HG03280 (cell line): ENCODE data around the gene SLC5A3.

Source experiments
- ATAC-seq: cut with Tn5 transposase; IDR thresholded peaks from one replicate; pipeline ENCODE4 v1.9.1; 2021; ENCODE audit warnings: mild to moderate bottlenecking, moderate library complexity; ENCODE audit not compliant: unreplicated experiment

Gene SLC5A3

DNA sequence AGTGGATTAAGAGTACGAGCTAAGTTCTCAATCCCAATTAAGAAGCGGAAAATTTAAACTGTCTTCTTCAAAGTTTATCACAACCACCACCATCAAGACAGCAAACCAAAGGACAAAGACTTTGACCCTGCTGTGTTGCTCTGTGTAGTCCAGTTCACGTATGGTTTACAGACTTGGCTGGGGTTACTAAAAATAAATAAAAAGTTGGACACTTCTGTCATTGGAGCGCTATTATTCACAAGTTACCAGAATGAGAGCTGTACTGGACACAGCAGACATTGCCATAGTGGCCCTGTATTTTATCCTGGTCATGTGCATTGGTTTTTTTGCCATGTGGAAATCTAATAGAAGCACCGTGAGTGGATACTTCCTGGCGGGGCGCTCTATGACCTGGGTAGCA, 21.6 kb downstream of the SLC5A3 start:
- no peak for ATAC-seq

DNA sequence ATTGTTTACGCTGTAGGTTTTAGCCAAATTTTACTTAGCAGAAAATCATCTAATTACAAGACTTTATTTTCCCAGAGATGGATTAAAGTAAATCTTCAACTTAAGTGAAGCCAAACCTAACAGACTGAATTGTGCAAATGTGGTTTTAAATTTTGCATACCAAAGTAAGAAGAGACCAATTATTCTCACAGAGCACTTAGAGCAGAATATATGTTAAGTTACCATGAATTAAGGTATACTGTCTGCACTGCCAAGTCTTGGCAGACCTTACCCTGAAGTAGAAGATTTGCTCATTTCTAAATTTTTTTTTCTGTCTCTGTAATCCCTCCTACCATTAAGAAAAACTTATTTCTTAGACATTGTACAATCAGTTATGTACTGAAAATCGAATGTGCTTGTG, 24.1 kb downstream of the SLC5A3 start:
- no peak for ATAC-seq

DNA sequence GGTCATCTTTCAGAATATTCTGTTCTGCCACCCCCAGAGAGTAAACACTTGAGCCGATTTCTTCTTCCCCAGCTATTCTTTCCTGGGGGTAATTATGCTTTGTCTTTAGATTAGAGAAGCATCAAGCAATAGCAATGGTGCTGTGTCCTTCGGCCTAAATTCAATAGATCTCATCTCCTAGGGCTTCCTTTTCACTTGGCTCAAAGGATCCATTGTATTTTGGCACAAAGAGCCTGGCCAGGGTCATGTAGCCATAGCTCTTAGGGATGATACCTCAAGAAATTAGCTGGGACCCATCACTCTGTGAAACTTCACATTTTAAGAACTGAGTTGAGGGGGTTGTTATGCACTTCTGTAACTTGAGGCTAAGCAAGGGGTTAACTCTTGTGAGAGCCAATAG, 27.0 kb downstream of the SLC5A3 start:
- no peak for ATAC-seq

DNA sequence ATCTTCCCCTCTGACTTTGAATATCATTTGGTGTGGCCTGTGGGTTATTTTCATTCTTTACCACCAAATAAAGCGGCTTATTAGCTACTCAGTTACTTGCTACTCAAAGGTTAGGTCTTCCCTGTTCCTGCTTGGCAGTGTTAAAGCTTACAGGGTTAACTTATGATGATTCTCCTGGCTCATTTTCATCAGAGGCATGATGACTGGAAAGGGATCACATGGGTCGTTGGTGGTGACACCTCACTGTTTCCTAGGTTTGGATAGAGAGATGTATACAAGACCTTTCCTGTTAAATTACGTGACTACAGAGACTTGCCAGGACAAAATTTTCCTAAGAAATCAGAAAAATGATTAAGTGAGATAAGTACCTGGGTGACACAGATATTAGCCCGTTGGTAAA, 27.4 kb downstream of the SLC5A3 start:
- ATAC-seq: no peak

DNA sequence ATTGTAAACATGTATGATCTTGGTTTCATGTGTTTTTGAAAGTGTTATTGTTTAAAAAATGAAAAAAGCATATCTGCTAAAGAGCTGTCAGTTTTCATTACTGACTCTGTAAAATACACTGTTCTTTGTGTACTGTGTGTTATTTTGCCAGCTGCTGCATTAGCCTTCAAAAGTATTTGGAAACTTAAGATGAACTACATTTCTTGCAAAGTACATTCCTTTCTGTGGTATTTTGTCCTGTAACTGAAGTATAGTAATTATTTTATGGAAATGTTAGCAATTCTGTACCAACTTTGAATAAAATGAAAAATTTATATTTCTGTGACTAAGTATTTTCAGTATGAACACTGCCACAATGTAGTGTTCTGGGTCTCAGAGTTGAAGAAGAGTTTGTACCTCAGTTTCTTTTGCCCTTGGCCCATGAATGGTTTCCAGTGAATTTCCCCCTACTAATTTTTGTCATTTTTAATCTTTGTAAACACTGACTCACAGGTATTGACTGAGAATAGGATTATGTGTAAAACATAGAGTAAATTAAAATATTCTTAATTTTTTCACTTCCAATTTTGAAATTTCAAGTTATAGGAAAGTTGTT, 32.7 kb downstream of the SLC5A3 start:
- no peak for ATAC-seq

DNA sequence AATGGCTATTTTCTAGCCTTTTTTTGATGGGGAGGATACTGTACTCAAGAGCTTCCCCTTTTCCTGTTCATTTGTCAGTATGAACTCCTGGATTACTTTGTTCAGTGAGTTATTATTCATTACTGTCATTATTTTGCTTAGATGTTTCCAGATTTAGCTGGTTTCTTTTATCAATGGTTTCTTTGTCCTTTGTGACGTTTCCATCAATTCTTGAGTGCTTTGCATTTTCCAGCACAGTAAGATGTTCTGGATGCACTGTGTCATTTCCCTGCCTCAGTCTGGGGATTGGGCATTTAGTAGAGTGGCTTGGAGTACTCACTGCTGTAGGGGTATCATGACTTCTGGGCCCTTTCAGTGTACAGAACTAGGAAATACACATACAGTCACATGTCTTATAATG, 34.2 kb downstream of the SLC5A3 start:
- no peak for ATAC-seq

DNA sequence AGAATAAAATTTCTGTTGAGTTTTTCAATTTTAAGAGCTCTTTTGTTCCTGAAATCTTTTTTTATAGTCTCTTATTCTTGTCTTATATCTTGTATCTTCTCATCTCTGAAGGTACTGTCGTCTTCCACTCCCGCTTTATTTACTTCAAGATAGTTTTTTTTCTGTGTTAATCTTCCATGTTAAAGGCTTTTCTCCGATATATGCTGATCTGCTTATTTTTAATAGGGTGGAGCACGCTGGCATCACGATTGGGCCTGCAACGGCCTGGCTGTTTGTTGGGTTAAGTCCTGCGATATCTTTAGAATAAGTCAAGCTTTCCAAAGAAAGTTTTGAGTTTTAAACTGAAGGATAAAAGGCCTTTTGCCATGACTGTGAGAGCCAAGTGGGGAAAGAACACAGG, 35.7 kb downstream of the SLC5A3 start:
- ATAC-seq: no peak

DNA sequence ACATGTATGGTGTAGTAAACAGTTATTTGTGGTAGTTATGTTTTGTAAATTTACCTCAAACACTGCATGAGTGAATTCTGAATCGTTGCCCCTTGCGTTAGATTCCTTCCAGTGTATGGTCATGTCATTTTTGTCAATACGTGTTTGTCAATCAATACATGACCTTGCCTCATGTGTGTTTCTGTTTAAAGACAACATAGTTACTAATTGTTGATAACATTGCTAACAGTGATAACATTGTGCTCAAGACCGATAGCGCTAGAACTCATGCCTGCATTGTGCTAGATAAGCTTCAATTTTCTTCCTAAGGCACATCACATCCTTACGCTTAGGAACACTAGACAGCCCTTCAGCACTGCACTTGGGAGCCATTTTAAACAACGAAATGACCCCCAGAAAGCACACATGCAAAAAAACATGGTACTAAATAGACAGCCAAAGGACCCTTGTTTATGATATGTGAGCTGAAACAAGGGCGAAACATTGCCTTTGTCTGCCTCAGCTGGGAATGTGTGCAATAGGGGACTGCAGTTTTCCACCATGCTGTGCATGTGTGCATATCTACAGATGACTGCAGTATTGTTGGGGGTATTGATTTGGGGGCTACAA, 37.3 kb downstream of the SLC5A3 start:
- ATAC-seq: no peak

DNA sequence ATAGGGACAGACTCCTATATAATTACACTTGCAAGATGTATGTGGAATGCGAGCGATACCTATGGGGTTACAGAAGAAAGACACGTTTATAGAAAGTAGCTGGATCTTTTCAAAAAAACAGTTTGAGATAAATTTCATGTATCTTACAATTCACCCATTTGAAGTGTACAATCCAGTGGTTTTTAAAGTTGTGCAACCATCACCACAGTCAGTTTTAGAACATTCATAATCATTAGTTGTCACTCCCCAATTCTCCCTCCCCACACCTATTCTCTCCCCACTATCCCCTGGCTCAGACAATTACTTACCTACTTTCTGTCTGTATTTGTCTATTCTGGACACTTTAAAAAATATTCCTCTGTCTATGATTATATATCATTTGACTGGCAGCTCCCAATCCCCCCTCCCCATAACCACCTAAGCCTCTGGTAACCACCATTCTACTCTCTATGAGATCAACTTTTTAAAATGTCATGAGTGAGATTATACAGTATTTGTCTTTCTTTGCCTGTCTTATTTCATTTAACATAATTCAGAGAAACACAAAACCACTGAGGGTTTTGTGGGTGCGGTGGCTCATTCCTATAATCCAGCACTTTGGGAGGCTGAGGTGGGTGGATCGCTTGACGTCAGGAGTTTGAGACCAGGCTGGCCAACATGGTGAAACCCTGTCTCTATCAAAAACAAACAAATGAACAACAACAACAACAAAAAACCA, 39.1 kb downstream of the SLC5A3 start:
- no peak for ATAC-seq

DNA sequence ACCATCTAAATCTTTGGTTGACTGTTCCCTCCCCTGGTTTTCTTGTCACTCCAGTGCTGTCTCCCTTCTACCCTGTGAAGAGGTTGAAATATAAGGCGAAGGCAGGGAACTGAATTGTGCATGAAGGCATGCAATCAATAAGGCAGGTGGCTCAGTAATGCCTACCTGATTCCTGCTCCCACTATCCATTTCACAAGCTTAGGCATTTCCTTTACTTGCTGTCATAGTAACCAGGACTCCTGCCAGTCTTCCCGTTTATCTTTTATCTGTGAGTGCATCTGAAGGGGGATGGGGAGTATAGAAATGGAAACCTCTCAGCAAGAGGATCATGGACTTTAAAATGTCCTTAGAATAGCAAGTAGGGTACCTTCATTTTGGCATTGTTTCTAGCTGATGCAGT, 40.5 kb downstream of the SLC5A3 start:
- ATAC-seq: no peak

DNA sequence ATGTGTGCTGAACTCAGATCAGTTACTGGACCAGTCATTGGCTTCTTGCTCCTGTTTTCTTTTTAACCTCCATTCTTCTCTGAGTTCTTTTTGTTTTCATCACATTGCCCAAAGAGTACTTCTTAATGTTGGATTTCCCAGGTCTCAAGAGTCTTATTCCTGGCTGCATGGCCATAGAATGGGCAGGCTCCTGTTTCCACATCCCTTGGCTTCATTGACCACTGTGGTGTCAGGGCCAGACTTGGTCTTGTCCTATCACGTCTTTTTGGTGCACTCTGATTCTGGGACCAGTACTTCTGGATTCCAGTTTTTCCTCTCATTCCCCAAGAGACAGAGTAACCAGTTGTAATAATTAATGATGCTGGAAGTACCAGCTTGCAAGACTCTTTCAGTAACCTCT, 41.8 kb downstream of the SLC5A3 start:
- ATAC-seq: no peak

DNA sequence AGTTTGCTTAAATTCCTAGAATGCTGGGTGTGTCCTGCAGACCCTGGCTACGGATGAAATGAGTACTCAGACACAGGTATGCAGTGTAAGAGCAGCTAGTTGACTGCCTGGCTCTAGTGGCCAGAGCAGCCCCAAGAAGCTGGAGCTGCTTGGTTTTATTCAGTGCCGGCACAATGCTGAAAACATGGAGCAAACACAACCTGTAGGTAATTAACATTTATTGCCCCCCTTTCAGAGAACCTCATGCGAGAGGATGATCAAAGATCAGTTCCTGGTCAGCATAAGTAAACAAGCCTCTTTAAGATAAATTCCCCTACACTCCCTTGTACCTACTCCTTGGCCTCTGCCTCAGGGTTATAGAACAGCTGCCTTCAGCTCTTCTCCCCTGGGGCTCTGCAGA, 43.2 kb downstream of the SLC5A3 start:
- no peak for ATAC-seq

DNA sequence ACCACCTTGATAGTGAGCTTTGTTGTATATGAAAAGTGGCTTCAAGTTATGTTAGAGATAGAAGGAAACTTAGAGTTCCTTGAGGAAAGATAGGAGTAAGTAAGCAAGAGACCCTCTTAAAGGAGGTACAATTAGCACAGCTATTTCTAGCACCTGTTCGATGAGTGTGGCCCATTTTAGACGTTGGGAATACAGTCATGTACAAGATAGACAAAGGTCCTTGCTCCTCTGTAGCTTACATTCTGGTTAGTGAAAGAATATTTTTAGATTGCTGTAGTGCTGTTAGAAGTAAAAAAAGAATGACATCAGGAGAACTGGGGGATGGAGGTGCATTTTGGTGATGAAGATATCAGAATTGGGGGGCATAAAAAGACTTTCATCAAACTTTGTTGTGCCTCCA, 47.5 kb downstream of the SLC5A3 start:
- no peak for ATAC-seq

DNA sequence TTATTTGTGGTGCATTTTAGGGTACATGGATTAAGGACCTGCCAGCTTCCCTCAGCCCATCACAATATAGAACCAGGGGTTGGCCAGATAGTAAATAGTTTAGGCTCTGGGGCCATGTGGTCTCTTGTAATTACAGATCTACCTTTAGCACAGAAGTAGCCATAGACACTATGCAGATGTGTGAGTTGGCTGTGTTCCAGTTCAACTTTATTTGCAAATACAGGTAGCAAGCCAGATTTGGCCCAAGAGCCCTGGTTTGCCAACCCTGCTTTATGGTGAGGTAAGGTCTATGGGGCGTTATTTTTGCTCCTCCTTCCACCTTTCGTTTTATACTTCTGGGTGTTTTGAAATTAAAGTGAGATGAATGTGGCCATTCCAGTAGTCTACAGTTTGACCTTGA, 48.7 kb downstream of the SLC5A3 start:
- no peak for ATAC-seq
